Activated CD4-positive, alpha-beta T cell treated with anti-CD3 and anti-CD28 coated beads, Interleukin-2, amount 50 U/mL, for 1 hour (primary cell): ENCODE measurements around the gene NPC1L1.
A peak's percentile ranks its signal among the peaks of the same experiment; 100 is the strongest.
"Not testable (repeated sequence)": the region's sequence is repeated elsewhere in the genome, so short reads cannot be mapped to it uniquely, and the experiment has no call there.

Source experiments
- DNase-seq: peaks from one replicate; pipeline ENCODE4 v3.0.0-alpha.2; 2020

NPC1L1 gene

DNA sequence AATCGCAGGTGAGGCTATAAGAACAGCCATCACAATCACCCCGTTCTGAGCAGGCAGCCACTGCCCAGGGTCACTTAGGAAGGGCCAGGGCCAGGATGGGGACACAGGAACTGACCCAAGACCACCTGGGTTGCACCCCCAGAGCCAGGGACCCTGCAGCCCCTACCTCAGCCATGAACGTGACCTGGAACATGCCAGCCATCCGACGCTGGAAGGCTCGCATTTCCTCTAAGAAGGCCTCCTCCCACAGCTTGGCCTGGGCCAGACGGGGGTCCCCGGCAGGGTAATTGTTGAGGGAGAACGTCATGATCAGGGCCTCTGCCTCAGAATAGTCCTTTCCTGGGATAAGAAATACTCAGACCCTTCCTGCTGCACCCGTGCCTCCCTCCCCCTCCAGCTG, 5.0 kb downstream of the NPC1L1 start:
- no peak for DNase-seq

- no peak for DNase-seq
Measured at GRCh38 chr7:44535348-44536064, 5.6 kb downstream of the NPC1L1 start.

- peak; percentile 30 for DNase-seq
Measured at GRCh38 chr7:44534501-44534900, 6.6 kb downstream of the NPC1L1 start.

- DNase-seq, result no peak
Measured at GRCh38 chr7:44534087-44534486, 7.0 kb downstream of the NPC1L1 start.

- DNase-seq, result no peak
Measured at GRCh38 chr7:44533301-44534055, 7.7 kb downstream of the NPC1L1 start.

GRCh38 chr7:44531421-44532380, 9.4 kb downstream of the NPC1L1 start:
- DNase-seq, result no peak

GRCh38 chr7:44530990-44531389, 10.1 kb downstream of the NPC1L1 start:
- no peak for DNase-seq

DNA sequence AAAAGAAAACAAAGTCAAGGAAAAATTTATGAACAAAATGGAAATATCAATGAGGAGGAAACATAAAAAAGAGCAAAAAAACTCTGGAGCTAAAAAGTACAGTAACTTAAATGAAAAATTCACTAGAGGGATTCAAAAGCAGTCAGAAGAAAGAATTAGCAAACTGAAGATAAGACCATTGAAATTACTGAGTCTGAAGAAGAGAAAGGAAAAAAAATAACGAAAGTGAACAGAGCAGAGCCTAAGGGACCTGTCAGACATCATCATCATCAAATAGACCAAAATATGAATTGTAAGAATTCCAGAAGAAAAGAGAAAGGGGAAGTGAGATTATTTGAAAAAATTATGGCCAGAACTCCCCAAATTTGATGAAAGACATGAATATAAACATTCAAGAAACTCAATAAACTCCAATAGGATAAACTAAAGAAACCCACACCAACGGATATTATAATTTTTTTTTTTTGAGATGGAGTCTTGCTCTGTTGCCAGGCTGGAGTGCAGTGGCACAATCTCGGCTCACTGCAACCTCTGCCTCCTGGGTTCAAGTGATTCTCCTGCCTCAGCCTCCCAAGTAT, 16.2 kb downstream of the NPC1L1 start:
- no peak for DNase-seq

DNA sequence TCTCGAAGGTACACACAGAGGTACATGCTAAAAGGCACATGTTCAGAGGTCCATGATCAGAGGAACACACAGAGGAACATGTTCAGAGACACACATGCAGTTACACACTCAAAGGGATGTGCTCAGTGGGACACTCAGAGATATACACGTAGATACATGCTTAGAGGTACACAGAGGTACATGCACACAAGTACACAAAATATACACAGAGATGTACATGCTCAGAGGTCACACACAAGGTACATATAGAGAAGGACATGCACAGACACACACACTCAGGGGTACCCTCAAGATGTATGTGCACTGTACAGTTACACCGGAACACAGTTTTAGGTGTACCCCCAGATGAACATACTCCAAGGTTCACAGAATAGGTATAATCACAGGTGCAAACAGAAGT, 18.8 kb downstream of the NPC1L1 start:
- DNase-seq, result no peak

DNA sequence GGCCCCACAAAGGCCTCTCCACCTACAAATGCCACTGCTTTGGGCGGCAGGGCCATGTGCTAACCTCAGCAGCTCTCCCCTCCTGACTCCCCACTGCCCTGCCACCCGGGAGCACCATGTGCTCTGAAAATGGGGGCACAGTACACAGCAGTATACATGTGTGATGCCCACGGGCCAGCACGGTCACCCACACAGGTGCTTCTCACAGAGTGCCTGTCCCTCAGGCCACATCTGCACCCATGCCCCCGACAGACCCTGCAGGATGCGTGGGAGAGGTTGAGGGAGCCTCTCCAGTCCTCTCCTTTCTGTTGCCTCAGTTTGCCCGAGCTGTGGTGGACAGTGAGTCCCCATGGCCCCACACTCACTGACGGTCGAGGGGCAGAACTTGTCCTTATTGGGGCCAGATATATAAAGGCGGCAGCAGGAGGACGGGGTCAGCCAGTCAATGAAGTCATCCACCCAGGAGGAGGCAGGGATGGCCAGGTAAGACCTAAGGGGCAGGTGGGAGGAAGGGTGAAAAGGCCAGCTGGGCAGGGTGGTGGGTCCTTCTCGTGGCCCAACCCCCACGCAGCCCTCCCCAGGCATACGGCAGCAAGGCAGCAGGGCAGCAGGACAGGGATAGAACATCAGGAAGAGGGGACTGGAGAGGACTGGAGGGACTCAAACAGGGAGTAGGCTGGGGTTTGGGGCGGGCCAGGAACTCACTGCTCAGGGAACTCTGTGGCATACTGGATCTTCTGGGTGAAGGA, 19.6 kb downstream of the NPC1L1 start:
- DNase-seq, result no peak

DNA sequence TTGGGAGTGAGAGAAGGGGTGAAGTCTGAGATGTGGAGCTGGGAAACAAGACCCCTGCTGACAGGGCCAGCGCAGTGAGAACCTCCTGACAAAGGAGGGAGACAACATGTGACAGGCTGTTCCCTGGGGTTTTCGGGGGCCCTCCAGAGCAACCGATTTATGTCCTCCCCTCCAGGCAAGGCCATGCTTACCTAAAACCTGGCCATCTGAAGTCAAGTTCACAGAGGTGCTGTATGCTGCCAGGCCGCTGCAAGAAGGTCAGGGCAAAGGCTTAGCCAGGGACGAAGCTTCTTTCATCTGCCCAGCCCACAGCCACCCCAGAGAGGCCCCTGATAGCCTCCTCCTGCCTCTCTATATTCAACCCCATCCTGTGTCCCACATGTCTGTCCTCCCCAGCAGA, 20.6 kb downstream of the NPC1L1 start:
- no peak for DNase-seq

DNA sequence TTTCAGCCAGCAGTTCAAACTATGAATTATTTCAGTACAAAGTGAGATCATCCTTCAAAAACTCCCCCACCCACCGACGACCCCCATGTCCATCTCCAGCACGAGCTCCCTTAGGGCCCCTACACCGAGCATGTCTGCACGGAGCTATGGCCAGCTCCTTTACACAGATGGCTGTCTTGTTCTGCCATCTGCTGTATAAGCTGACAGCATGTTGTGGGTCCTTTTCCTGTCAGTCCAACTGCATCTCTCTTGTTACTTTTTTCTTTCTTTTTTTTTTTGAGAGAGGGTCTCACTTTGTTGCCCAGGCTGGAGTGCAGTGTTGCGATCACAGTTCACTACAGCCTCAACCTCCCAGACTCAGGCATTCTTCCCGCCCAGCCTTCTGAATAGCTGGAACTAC, 21.6 kb downstream of the NPC1L1 start:
- no peak for DNase-seq

GRCh38 chr7:44518761-44519160, 22.4 kb downstream of the NPC1L1 start:
- DNase-seq, result no peak

DNA sequence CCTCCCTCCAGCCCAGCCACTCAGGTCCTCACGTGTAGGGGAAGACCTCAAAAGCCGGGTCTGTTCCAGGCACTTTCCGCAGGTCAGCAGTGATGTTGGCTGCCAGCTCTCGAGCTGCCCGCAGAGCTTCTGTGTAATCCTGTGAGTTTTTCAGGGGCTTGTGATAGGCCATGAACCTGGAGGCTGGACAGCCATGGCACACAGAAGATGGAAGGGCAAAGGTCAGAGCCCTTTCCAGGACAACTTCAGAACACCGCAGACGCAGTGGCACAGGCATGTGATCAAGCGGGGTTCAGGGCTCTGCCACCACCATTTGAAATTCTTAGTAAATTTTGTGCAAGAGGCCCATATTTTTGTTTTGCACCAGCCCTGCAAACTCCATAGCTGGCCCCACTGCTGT, 24.0 kb downstream of the NPC1L1 start:
- DNase-seq, result no peak

DNA sequence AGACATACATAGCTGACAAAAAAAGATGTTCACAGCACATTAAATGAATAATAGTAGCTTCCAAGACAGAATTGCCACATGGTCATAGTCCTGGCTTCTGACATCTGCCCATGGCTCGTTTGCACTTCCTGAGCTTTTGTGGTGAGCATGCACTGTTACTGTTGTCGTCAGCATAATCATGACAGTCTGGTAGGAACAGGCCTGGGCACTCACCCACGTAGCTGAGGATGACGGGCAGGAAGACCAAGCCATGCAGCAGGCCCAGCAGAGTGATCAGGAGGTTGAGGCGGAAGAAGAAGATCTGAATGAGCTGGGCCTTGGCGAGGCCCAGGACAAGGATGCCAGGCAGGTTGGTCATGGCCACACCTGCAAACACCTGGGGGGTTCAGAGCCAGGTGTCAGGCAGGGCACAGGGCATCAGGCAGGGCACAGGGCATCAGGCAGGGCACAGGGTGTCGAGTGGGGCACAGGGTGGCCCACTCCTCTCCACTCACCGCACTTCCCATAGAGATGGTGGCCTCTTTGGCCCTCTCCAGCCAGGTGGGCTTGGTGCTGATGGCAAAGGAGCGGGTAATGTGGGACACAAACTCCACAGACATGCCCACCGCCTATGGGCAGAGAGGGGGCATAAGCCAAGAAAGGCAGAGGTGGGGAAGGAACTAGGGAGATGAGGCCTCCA, 25.4 kb downstream of the NPC1L1 start:
- no peak for DNase-seq

GRCh38 chr7:44512736-44513135, 28.4 kb downstream of the NPC1L1 start:
- no peak for DNase-seq

GRCh38 chr7:44511863-44512468, 29.2 kb downstream of the NPC1L1 start:
- DNase-seq, result no peak

- no peak for DNase-seq
Measured at GRCh38 chr7:44511236-44511635, 29.9 kb downstream of the NPC1L1 start.

- DNase-seq, result no peak
Measured at GRCh38 chr7:44508328-44509030, 32.7 kb downstream of the NPC1L1 start.

- not testable (repeated sequence) for DNase-seq
Measured at GRCh38 chr7:44506592-44507288, 34.4 kb downstream of the NPC1L1 start.
